HepG2 (cell line): ENCODE results near the gene UTP4. TPM values are rescaled to one million over a fixed set of nuclear protein-coding genes. Genes with fewer than 3 reads are reported as not detected.

Experiments
- CEBPG ChIP-seq: IDR thresholded peaks from 2 replicates; pipeline ENCODE4 v1.6.1; 2016
- DMAP1 ChIP-seq: IDR thresholded peaks from 2 replicates; pipeline ENCODE4 v1.6.1; 2016
- FOXP4 ChIP-seq: sonication (generic); formaldehyde crosslinking; IDR thresholded peaks from 2 replicates; pipeline ENCODE4 v1.4.0; 2020; ENCODE audit warnings: missing genetic modification reagents
- HNF4G ChIP-seq, 2 experiments: sonication (generic) in 1 of 2; formaldehyde crosslinking in 1 of 2; IDR thresholded peaks; 2 replicates each; pipeline versions ENCODE4 v1.4.0 to v1.6.1; 2011 to 2020; ENCODE audit warnings: borderline replicate concordance in 2 of 2, low read depth in 2 of 2, mild to moderate bottlenecking in 2 of 2, low read length in 1 of 2, missing genetic modification reagents in 1 of 2, moderate library complexity in 1 of 2
- JUNB ChIP-seq: sonication (generic); formaldehyde crosslinking; IDR thresholded peaks from 2 replicates; pipeline ENCODE4 v1.8.0; 2022; ENCODE audit warnings: missing genetic modification reagents, mild to moderate bottlenecking, borderline replicate concordance
- KDM6A ChIP-seq: IDR thresholded peaks from 2 replicates; pipeline ENCODE4 v1.6.1; 2016; ENCODE audit warnings: low read depth
- NFKBIZ ChIP-seq: IDR thresholded peaks from 2 replicates; pipeline ENCODE4 v1.6.1; 2018; ENCODE audit warnings: missing genetic modification reagents, missing compliant biosample characterization
- NFYB ChIP-seq: sonication (generic); formaldehyde crosslinking; IDR thresholded peaks from 2 replicates; pipeline ENCODE4 v1.4.0; 2020; ENCODE audit warnings: missing genetic modification reagents
- RXRB ChIP-seq: IDR thresholded peaks from 2 replicates; pipeline ENCODE4 v1.6.1; 2016; ENCODE audit warnings: borderline replicate concordance, missing genetic modification reagents, missing compliant biosample characterization
- TBX3 ChIP-seq: fragments of 450-650 bp; IDR thresholded peaks from 2 replicates; pipeline ENCODE4 v1.6.1; 2017; ENCODE audit warnings: antibody characterized with exemption, mild to moderate bottlenecking, inconsistent platforms, borderline replicate concordance
- ZBTB21 ChIP-seq: sonication (generic); formaldehyde crosslinking; IDR thresholded peaks from 2 replicates; pipeline ENCODE4 v1.4.0; 2020; ENCODE audit warnings: missing genetic modification reagents
- ZBTB26 ChIP-seq: IDR thresholded peaks from 2 replicates; pipeline ENCODE4 v1.6.1; 2016; ENCODE audit warnings: missing compliant biosample characterization, missing genetic modification reagents, borderline replicate concordance
- ZNF232 ChIP-seq: sonication (generic); formaldehyde crosslinking; IDR thresholded peaks from 2 replicates; pipeline ENCODE4 v1.4.0; 2020; ENCODE audit warnings: missing genetic modification reagents, borderline replicate concordance
- ZNF275 ChIP-seq: sonication (generic); formaldehyde crosslinking; IDR thresholded peaks from 2 replicates; pipeline ENCODE4 v1.8.0; 2022; ENCODE audit warnings: missing genetic modification reagents, mild to moderate bottlenecking, inconsistent platforms, borderline replicate concordance
- polyA plus RNA-seq, 8 experiments: library from polyadenylated mRNA; depleted of rRNA in 3 of 8; stranded (reverse) in 7 of 8; unstranded in 1 of 8; fragments of >200 nt; fragmentation: Illumina TruSeq in 4 of 8; extraction: Trizol in 4 of 8; gene quantifications; 2 replicates each; pipeline versions ENCODE4 v1.2.1 to v1.2.3, GENCODE V29; 2011 to 2016; ENCODE audit warnings: low read depth in 4 of 8, missing spikeins in 1 of 8, mixed read lengths in 1 of 8; ENCODE audit not compliant: insufficient read depth in 1 of 8
- total RNA-seq, 5 experiments: library from RNA; depleted of rRNA; stranded (reverse); fragments of >200 nt; fragmentation: Illumina TruSeq; extraction: Trizol; gene quantifications; 2 replicates each; pipeline ENCODE4 v1.2.3, GENCODE V29; 2016; ENCODE audit warnings: low read depth in 1 of 5
- TF ChIP-seq, protein P1 (sequence below): IDR thresholded peaks from 2 replicates; pipeline ENCODE4 v1.6.1; 2012; ENCODE audit warnings: low read length, improper control_type of control experiment
- TF ChIP-seq, protein P2 (sequence below): sonication (generic); formaldehyde crosslinking; conservative IDR thresholded peaks from 2 replicates; pipeline ENCODE4 v1.4.0; 2020; ENCODE audit warnings: missing genetic modification reagents
- TF ChIP-seq, protein P3 (sequence below): fragments of 450-650 bp; IDR thresholded peaks from 2 replicates; pipeline ENCODE4 v1.6.1; 2017; ENCODE audit warnings: mild to moderate bottlenecking

Gene UTP4
- total and polyA plus RNA-seq, 2 of the 13 experiments (the other 11 are each of a cell fraction or from before 2014, with no cell fraction given) = 30.0 to 85.8 TPM

- TF ChIP-seq, protein P1, sequence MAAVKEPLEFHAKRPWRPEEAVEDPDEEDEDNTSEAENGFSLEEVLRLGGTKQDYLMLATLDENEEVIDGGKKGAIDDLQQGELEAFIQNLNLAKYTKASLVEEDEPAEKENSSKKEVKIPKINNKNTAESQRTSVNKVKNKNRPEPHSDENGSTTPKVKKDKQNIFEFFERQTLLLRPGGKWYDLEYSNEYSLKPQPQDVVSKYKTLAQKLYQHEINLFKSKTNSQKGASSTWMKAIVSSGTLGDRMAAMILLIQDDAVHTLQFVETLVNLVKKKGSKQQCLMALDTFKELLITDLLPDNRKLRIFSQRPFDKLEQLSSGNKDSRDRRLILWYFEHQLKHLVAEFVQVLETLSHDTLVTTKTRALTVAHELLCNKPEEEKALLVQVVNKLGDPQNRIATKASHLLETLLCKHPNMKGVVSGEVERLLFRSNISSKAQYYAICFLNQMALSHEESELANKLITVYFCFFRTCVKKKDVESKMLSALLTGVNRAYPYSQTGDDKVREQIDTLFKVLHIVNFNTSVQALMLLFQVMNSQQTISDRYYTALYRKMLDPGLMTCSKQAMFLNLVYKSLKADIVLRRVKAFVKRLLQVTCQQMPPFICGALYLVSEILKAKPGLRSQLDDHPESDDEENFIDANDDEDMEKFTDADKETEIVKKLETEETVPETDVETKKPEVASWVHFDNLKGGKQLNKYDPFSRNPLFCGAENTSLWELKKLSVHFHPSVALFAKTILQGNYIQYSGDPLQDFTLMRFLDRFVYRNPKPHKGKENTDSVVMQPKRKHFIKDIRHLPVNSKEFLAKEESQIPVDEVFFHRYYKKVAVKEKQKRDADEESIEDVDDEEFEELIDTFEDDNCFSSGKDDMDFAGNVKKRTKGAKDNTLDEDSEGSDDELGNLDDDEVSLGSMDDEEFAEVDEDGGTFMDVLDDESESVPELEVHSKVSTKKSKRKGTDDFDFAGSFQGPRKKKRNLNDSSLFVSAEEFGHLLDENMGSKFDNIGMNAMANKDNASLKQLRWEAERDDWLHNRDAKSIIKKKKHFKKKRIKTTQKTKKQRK = no peak
- TF ChIP-seq, protein P2, sequence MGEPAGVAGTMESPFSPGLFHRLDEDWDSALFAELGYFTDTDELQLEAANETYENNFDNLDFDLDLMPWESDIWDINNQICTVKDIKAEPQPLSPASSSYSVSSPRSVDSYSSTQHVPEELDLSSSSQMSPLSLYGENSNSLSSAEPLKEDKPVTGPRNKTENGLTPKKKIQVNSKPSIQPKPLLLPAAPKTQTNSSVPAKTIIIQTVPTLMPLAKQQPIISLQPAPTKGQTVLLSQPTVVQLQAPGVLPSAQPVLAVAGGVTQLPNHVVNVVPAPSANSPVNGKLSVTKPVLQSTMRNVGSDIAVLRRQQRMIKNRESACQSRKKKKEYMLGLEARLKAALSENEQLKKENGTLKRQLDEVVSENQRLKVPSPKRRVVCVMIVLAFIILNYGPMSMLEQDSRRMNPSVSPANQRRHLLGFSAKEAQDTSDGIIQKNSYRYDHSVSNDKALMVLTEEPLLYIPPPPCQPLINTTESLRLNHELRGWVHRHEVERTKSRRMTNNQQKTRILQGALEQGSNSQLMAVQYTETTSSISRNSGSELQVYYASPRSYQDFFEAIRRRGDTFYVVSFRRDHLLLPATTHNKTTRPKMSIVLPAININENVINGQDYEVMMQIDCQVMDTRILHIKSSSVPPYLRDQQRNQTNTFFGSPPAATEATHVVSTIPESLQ (CRISPR knock-in tag) = no peak
- no peak for TF ChIP-seq JUNB (CRISPR knock-in tag)
- 0 out of 2 replicates have a peak, but pooled peaks have one; percentile 48 for TF ChIP-seq ZNF232 (CRISPR knock-in tag)
- TF ChIP-seq KDM6A (CRISPR knock-in tag) = no peak
- no peak for TF ChIP-seq ZNF275 (CRISPR knock-in tag)
- no peak for TF ChIP-seq ZBTB26
- no peak for TF ChIP-seq FOXP4 (CRISPR knock-in tag)
- 0 out of 2 replicates have a peak, but pooled peaks have one; percentile 19 for TF ChIP-seq CEBPG
- TF ChIP-seq TBX3 = peak; percentile 17; the same call in 1 of the 2 replicates
- TF ChIP-seq, protein P3, sequence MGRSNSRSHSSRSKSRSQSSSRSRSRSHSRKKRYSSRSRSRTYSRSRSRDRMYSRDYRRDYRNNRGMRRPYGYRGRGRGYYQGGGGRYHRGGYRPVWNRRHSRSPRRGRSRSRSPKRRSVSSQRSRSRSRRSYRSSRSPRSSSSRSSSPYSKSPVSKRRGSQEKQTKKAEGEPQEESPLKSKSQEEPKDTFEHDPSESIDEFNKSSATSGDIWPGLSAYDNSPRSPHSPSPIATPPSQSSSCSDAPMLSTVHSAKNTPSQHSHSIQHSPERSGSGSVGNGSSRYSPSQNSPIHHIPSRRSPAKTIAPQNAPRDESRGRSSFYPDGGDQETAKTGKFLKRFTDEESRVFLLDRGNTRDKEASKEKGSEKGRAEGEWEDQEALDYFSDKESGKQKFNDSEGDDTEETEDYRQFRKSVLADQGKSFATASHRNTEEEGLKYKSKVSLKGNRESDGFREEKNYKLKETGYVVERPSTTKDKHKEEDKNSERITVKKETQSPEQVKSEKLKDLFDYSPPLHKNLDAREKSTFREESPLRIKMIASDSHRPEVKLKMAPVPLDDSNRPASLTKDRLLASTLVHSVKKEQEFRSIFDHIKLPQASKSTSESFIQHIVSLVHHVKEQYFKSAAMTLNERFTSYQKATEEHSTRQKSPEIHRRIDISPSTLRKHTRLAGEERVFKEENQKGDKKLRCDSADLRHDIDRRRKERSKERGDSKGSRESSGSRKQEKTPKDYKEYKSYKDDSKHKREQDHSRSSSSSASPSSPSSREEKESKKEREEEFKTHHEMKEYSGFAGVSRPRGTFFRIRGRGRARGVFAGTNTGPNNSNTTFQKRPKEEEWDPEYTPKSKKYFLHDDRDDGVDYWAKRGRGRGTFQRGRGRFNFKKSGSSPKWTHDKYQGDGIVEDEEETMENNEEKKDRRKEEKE = no peak
- no peak for TF ChIP-seq HNF4G (IDR thresholded peaks at IDR 0.05; ENCODE audit: borderline replicate concordance, low read depth, low read length)
- no peak for TF ChIP-seq HNF4G (CRISPR knock-in tag; IDR thresholded peaks at IDR 0.05; ENCODE audit: borderline replicate concordance, low read depth)
- TF ChIP-seq RXRB (CRISPR knock-in tag) = no peak
- no peak for TF ChIP-seq DMAP1 (CRISPR knock-in tag)
- TF ChIP-seq NFKBIZ (CRISPR knock-in tag) = no peak
- no peak for TF ChIP-seq NFYB
- TF ChIP-seq ZBTB21 (CRISPR knock-in tag) = no peak
Observed at GRCh38 chr16:69193855-69194254, 61.4 kb downstream of the UTP4 start (continued).
